Liver (tissue), 3 donors: ENCODE data around the gene ANKRD6.

ENCODE experiments used
- GABPA ChIP-seq, 2 donors: IDR thresholded peaks in 1 of 2; conservative IDR thresholded peaks in 1 of 2; 2 replicates each; pipeline ENCODE4 v1.6.1; 2016; ENCODE audit warnings: antibody characterized with exemption in 2 of 2, mild to moderate bottlenecking in 1 of 2, moderate library complexity in 1 of 2
- SP1 ChIP-seq: IDR thresholded peaks from 2 replicates; pipeline ENCODE4 v1.6.1; 2018; ENCODE audit warnings: antibody characterized with exemption, mild to moderate bottlenecking
- YY1 ChIP-seq: IDR thresholded peaks from 2 replicates; pipeline ENCODE4 v1.6.1; 2016; ENCODE audit warnings: antibody characterized with exemption, mild to moderate bottlenecking
- TF ChIP-seq, protein P1 (sequence below): fragments of 150-350 bp; IDR thresholded peaks from 2 replicates; pipeline ENCODE4 v1.5.1; 2017; ENCODE audit warnings: improper control_type of control experiment, low read depth, low read length; ENCODE audit not compliant: missing input control
- donor health status: healthy.
- donor health status: healthy.

DNA sequence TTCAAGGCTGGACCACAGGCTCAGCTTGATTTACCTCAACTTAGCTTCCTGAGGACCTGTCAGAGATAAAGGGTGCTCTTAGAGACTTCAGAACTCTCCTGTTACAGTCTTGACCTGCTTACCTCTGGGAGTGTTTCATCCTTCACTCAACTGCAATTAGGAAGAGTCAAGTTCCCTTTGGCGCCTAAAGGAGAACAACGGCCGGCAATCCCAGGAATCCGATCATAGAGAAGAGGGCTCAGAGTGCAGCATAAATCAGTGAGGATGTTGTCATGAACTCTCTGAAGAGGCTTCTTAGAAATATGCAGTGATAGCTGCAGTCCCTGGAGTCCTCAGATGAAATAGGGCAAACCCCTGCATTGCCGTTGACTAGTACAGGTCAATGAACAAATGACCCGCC lies 169.2 kb downstream of the ANKRD6 start:
- TF ChIP-seq, protein P1, sequence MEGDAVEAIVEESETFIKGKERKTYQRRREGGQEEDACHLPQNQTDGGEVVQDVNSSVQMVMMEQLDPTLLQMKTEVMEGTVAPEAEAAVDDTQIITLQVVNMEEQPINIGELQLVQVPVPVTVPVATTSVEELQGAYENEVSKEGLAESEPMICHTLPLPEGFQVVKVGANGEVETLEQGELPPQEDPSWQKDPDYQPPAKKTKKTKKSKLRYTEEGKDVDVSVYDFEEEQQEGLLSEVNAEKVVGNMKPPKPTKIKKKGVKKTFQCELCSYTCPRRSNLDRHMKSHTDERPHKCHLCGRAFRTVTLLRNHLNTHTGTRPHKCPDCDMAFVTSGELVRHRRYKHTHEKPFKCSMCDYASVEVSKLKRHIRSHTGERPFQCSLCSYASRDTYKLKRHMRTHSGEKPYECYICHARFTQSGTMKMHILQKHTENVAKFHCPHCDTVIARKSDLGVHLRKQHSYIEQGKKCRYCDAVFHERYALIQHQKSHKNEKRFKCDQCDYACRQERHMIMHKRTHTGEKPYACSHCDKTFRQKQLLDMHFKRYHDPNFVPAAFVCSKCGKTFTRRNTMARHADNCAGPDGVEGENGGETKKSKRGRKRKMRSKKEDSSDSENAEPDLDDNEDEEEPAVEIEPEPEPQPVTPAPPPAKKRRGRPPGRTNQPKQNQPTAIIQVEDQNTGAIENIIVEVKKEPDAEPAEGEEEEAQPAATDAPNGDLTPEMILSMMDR, result no peak
- no peak for TF ChIP-seq GABPA (IDR thresholded peaks at IDR 0.05 in 1 of 2, conservative IDR thresholded peaks at IDR 0.05 in 1 of 2)
- no peak for TF ChIP-seq YY1
- no peak for TF ChIP-seq SP1
